Effector memory CD4-positive, alpha-beta T cell (primary cell): ENCODE data around the gene PRKG1.

Source experiments
- DNase-seq, 3 donors: peaks; one replicate each; pipeline ENCODE4 v3.0.0-alpha.2; 2020
- H3K27ac ChIP-seq: 2 replicates; pipeline ENCODE4 v1.7.0; 2013; ENCODE audit warnings: mild to moderate bottlenecking, low read length, moderate library complexity; ENCODE audit not compliant: insufficient read depth, poor library complexity, severe bottlenecking
- H3K27me3 ChIP-seq: replicated peaks from 2 replicates; pipeline ENCODE4 v1.7.0; 2013; ENCODE audit warnings: mild to moderate bottlenecking, low read length; ENCODE audit not compliant: insufficient read depth, control insufficient read depth, poor library complexity, severe bottlenecking
- H3K36me3 ChIP-seq: 2 replicates; pipeline ENCODE4 v1.7.0; 2013; ENCODE audit warnings: mild to moderate bottlenecking, low read length, moderate library complexity; ENCODE audit not compliant: control insufficient read depth, insufficient read depth
- H3K4me1 ChIP-seq: 2 replicates; pipeline ENCODE4 v1.7.0; 2013; ENCODE audit warnings: low read length, mild to moderate bottlenecking; ENCODE audit not compliant: control insufficient read depth, insufficient read depth, poor library complexity, severe bottlenecking
- H3K4me3 ChIP-seq: 2 replicates; pipeline ENCODE4 v1.7.0; 2013; ENCODE audit warnings: low read length, low read depth, mild to moderate bottlenecking; ENCODE audit not compliant: insufficient read depth, poor library complexity, severe bottlenecking
- H3K9me3 ChIP-seq: 2 replicates; pipeline ENCODE4 v1.7.0; 2013; ENCODE audit warnings: mild to moderate bottlenecking, low read length, moderate library complexity; ENCODE audit not compliant: control insufficient read depth

The PRKG1 gene

GRCh38 chr10:51649064-51649463 is 574.8 kb downstream of the PRKG1 start:
- Histone ChIP-seq H3K36me3 (no peaks in the 10 kb centered on the region), H3K27ac (no peak overlapping the region), H3K4me3 (no peak overlapping the region), H3K27me3 (no peaks in the 10 kb centered on the region), H3K9me3 (no peaks in the 10 kb centered on the region), H3K4me1 (no peaks in the 10 kb centered on the region)
- no peak for DNase-seq

GRCh38 chr10:51651063-51651462 is 576.8 kb downstream of the PRKG1 start:
- no peaks in the 10 kb centered on the region for H3K4me1 ChIP-seq
- H3K36me3 ChIP-seq, result no peaks in the 10 kb centered on the region
- no peak for DNase-seq
- no peaks in the 10 kb centered on the region for H3K9me3 ChIP-seq
- H3K27me3 ChIP-seq, result no peaks in the 10 kb centered on the region
- no peak overlapping the region for H3K27ac ChIP-seq
- H3K4me3 ChIP-seq, result no peak overlapping the region

GRCh38 chr10:51653025-51653424 is 578.7 kb downstream of the PRKG1 start:
- no peak overlapping the region for H3K4me3 ChIP-seq
- H3K9me3 ChIP-seq, result no peaks in the 10 kb centered on the region
- H3K36me3 ChIP-seq, result no peaks in the 10 kb centered on the region
- DNase-seq, result no peak
- H3K27me3 ChIP-seq, result no peaks in the 10 kb centered on the region
- no peak overlapping the region for H3K27ac ChIP-seq
- no peaks in the 10 kb centered on the region for H3K4me1 ChIP-seq

GRCh38 chr10:51654918-51655317 is 580.6 kb downstream of the PRKG1 start:
- H3K27ac ChIP-seq, result no peak overlapping the region
- H3K4me3 ChIP-seq, result no peak overlapping the region
- H3K4me1 ChIP-seq, result no peaks in the 10 kb centered on the region
- no peak for DNase-seq
- no peaks in the 10 kb centered on the region for H3K27me3 ChIP-seq
- no peaks in the 10 kb centered on the region for H3K9me3 ChIP-seq
- H3K36me3 ChIP-seq, result no peaks in the 10 kb centered on the region

GRCh38 chr10:51656503-51656902 is 582.2 kb downstream of the PRKG1 start:
- H3K27ac ChIP-seq, result no peak overlapping the region
- H3K36me3 ChIP-seq, result no peaks in the 10 kb centered on the region
- no peaks in the 10 kb centered on the region for H3K27me3 ChIP-seq
- H3K4me3 ChIP-seq, result no peak overlapping the region
- H3K4me1 ChIP-seq, result no peaks in the 10 kb centered on the region
- DNase-seq, result no peak
- no peaks in the 10 kb centered on the region for H3K9me3 ChIP-seq

- Histone ChIP-seq H3K9me3 (no peaks in the 10 kb centered on the region), H3K4me1 (no peaks in the 10 kb centered on the region), H3K36me3 (no peaks in the 10 kb centered on the region), H3K27ac (no peak overlapping the region), H3K27me3 (no peaks in the 10 kb centered on the region), H3K4me3 (no peak overlapping the region)
- no peak for DNase-seq
Measured at GRCh38 chr10:51658000-51658399, 583.7 kb downstream of the PRKG1 start.

- no peak for DNase-seq
- no peak overlapping the region for H3K27ac ChIP-seq
Measured at GRCh38 chr10:51659344-51659743, 585.1 kb downstream of the PRKG1 start.

GRCh38 chr10:51663086-51663485 is 588.8 kb downstream of the PRKG1 start:
- H3K27me3 ChIP-seq, result no peaks in the 10 kb centered on the region
- H3K4me3 ChIP-seq, result no peak overlapping the region
- H3K4me1 ChIP-seq, result no peaks in the 10 kb centered on the region
- H3K27ac ChIP-seq, result no peak overlapping the region
- no peaks in the 10 kb centered on the region for H3K9me3 ChIP-seq
- no peaks in the 10 kb centered on the region for H3K36me3 ChIP-seq
- DNase-seq, result no peak

More at GRCh38 chr10:51659344-51659743, 585.1 kb downstream of the PRKG1 start:
- Histone ChIP-seq H3K27me3 (no peaks in the 10 kb centered on the region), H3K4me1 (no peaks in the 10 kb centered on the region), H3K9me3 (no peaks in the 10 kb centered on the region), H3K4me3 (no peak overlapping the region), H3K36me3 (no peaks in the 10 kb centered on the region)

- H3K27ac ChIP-seq, result no peak overlapping the region
- H3K36me3 ChIP-seq, result no peaks in the 10 kb centered on the region
- no peak overlapping the region for H3K4me3 ChIP-seq
- no peak for DNase-seq
- H3K4me1 ChIP-seq, result no peaks in the 10 kb centered on the region
- no peaks in the 10 kb centered on the region for H3K9me3 ChIP-seq
- no peaks in the 10 kb centered on the region for H3K27me3 ChIP-seq
Measured at GRCh38 chr10:51666456-51666855, 592.2 kb downstream of the PRKG1 start.

- DNase-seq, result no peak
Measured at GRCh38 chr10:51667678-51668335, 593.5 kb downstream of the PRKG1 start.

More at GRCh38 chr10:51667678-51668335, 593.5 kb downstream of the PRKG1 start:
- Histone ChIP-seq H3K27me3 (no peaks in the 10 kb centered on the region), H3K4me3 (no peak overlapping the region), H3K9me3 (no peaks in the 10 kb centered on the region), H3K27ac (no peak overlapping the region), H3K36me3 (no peaks in the 10 kb centered on the region), H3K4me1 (no peaks in the 10 kb centered on the region)
